Endothelial cell of umbilical vein (primary cell): ENCODE results near the gene ACTG1. TPM values are rescaled to one million over a fixed set of nuclear protein-coding genes. Genes with fewer than 3 reads are reported as not detected.

ENCODE experiments used
- BruUV-seq: library from RNA; stranded (reverse); fragments of 400-500 nt; replicated peaks from 2 replicates; lab custom pipeline; 2021; lab: Mats Ljungman, UMichigan
- CTCF ChIA-PET: fragments of 300-600, 350-600 bp; sonication (Branson Sonifier 250); formaldehyde crosslinking; loops from one replicate; lab custom pipeline; 2021; ENCODE audit warnings: antibody characterized with exemption, inconsistent platforms; lab: Charles Lee
- POLR2A ChIA-PET: fragments of 300-600, 350-600 bp; sonication (Branson Sonifier 250); formaldehyde crosslinking; loops from one replicate; lab custom pipeline; 2021; ENCODE audit warnings: antibody characterized with exemption, inconsistent platforms; lab: Charles Lee
- DNase-seq: peaks from one replicate; pipeline ENCODE4 v3.0.0-alpha.2; 2011; ENCODE audit warnings: low read depth, low spot score
- FAIRE-seq: peaks from 2 replicates; lab custom pipeline; 2011; peaks lifted over from hg19 to GRCh38; lab: Jason Lieb, UNC
- H2AFZ ChIP-seq: 2 replicates; pipeline ENCODE4 v1.6.0; 2012; ENCODE audit warnings: low read depth, low read length, control low read depth, inconsistent platforms
- H3K27ac ChIP-seq: 2 replicates; pipeline ENCODE4 v1.5.1; 2011; ENCODE audit warnings: low read depth, mild to moderate bottlenecking, control low read depth, low read length, moderate library complexity; ENCODE audit not compliant: insufficient read depth
- H3K27me3 ChIP-seq, 2 experiments: 2 replicates each; pipeline versions ENCODE4 v1.6.0 to v1.6.1; 2011; ENCODE audit warnings: low read length in 2 of 2, mixed read lengths in 1 of 2; ENCODE audit not compliant: control insufficient read depth in 2 of 2, insufficient read depth in 2 of 2
- H3K36me3 ChIP-seq, 2 experiments: 2 replicates in 1 of 2; 3 replicates in 1 of 2; pipeline ENCODE4 v1.5.1; 2011; ENCODE audit warnings: low read length in 2 of 2, mild to moderate bottlenecking in 1 of 2, moderate library complexity in 1 of 2; ENCODE audit not compliant: control insufficient read depth in 2 of 2, insufficient read depth in 2 of 2; ENCODE audit errors: extremely low read depth in 1 of 2
- H3K4me1 ChIP-seq: 3 replicates; pipeline ENCODE4 v1.5.1; 2011; ENCODE audit warnings: mild to moderate bottlenecking, low read length; ENCODE audit not compliant: control insufficient read depth, insufficient read depth; ENCODE audit errors: extremely low read depth
- H3K4me2 ChIP-seq: 2 replicates; pipeline ENCODE4 v1.6.1; 2011; ENCODE audit warnings: low read length, control low read depth, mixed read lengths; ENCODE audit not compliant: insufficient read depth
- H3K4me3 ChIP-seq, 3 experiments: fragments of 200-600 bp in 1 of 3; sonication (generic), shearing (Covaris generic) in 1 of 3; replicated peaks in 1 of 3; 2 replicates each; pipeline ENCODE4 v1.5.1; 2011 to 2016; ENCODE audit warnings: control low read depth in 3 of 3, low read length in 3 of 3, mild to moderate bottlenecking in 2 of 3, inconsistent platforms in 1 of 3, low read depth in 1 of 3, moderate library complexity in 1 of 3; ENCODE audit not compliant: insufficient read depth in 1 of 3
- H3K79me2 ChIP-seq: 2 replicates; pipeline ENCODE4 v1.6.0; 2012; ENCODE audit warnings: low read length, inconsistent platforms; ENCODE audit not compliant: control insufficient read depth, insufficient read depth
- H3K9ac ChIP-seq: replicated peaks from 2 replicates; pipeline ENCODE3; 2011; ENCODE audit warnings: low read length, control low read depth; ENCODE audit not compliant: insufficient read depth; ENCODE audit errors: extremely low read depth
- H3K9me1 ChIP-seq: replicated peaks from 3 replicates; pipeline ENCODE4 v1.6.0; 2011; ENCODE audit warnings: mild to moderate bottlenecking, low read length; ENCODE audit not compliant: control insufficient read depth, insufficient read depth; ENCODE audit errors: extremely low read depth
- H3K9me3 ChIP-seq: replicated peaks from 2 replicates; pipeline ENCODE4 v1.5.1; 2012; ENCODE audit warnings: low read length, inconsistent platforms; ENCODE audit not compliant: control insufficient read depth, insufficient read depth
- H4K20me1 ChIP-seq: replicated peaks from 2 replicates; pipeline ENCODE3; 2011; ENCODE audit warnings: mild to moderate bottlenecking, low read length; ENCODE audit not compliant: control insufficient read depth, insufficient read depth; ENCODE audit errors: extremely low read depth
- EZH2 ChIP-seq: IDR thresholded peaks from 2 replicates; pipeline ENCODE4 v1.6.1; 2012; ENCODE audit warnings: borderline replicate concordance, low read depth, mild to moderate bottlenecking, moderate library complexity, low read length, inconsistent platforms; ENCODE audit not compliant: severe bottlenecking
- FOS ChIP-seq: IDR thresholded peaks from 2 replicates; pipeline ENCODE4 v1.6.1; 2011; ENCODE audit warnings: mild to moderate bottlenecking, low read length, moderate library complexity, borderline replicate concordance; ENCODE audit not compliant: insufficient read depth
- GATA2 ChIP-seq: IDR thresholded peaks from 2 replicates; pipeline ENCODE4 v1.7.0; 2011; ENCODE audit warnings: low read depth, mild to moderate bottlenecking, moderate library complexity, mixed read lengths, low read length; ENCODE audit not compliant: insufficient read length, insufficient read depth
- JUN ChIP-seq: IDR thresholded peaks from 2 replicates; pipeline ENCODE4 v1.6.1; 2011; ENCODE audit warnings: borderline replicate concordance, low read depth; ENCODE audit not compliant: insufficient read length, insufficient read depth
- MYC ChIP-seq: IDR thresholded peaks from one replicate; pipeline ENCODE4 v1.6.1; 2011; ENCODE audit warnings: mild to moderate bottlenecking, low read depth, low read length
- POLR2A ChIP-seq: IDR thresholded peaks from 2 replicates; pipeline ENCODE4 v1.6.1; 2012; ENCODE audit warnings: low read depth, mild to moderate bottlenecking, control low read depth, low read length
- POLR2AphosphoS5 ChIP-seq: IDR thresholded peaks from 2 replicates; pipeline ENCODE4 v1.6.1; 2012; ENCODE audit warnings: low read depth, mild to moderate bottlenecking, control low read depth, low read length, moderate library complexity; ENCODE audit not compliant: insufficient read depth
- dilution Hi-C: fragments of 300-500 bp; cut with MboI; formaldehyde crosslinking; loops from one replicate; pipeline ENCODE4 v1.15.0; 2019; ENCODE audit warnings: low sequenced_read_pairs; ENCODE audit not compliant: extremely low pct_ligation_motif_present
- intact Hi-C: fragments of 100-400 bp; cut with micrococcal nuclease; formaldehyde crosslinking; loops from one replicate; pipeline ENCODE4 v1.10.0; 2022
- polyA plus RNA-seq, 4 experiments: library from polyadenylated mRNA; depleted of rRNA in 3 of 4; stranded (reverse) in 3 of 4; unstranded in 1 of 4; fragments of >200 nt; gene quantifications; 2 replicates each; pipeline versions ENCODE4 v1.2.1 to v1.2.3, GENCODE V29; 2011 to 2012; ENCODE audit warnings: missing spikeins in 1 of 4
- total RNA-seq: library from RNA; stranded (reverse); gene quantifications from 2 replicates; pipeline ENCODE4 v1.2.3, GENCODE V29; 2021
- TF ChIP-seq, protein P1 (sequence below), 2 donors: IDR thresholded peaks; 1 replicate in 1 of 2; 2 replicates in 1 of 2; pipeline ENCODE4 v1.5.1; 2011; ENCODE audit warnings: low read length in 2 of 2, mild to moderate bottlenecking in 2 of 2, moderate library complexity in 2 of 2, control low read depth in 1 of 2, inconsistent platforms in 1 of 2, low read depth in 1 of 2; ENCODE audit not compliant: insufficient read depth in 1 of 2; ENCODE audit errors: extremely low read depth in 1 of 2
- TF ChIP-seq, protein P2 (sequence below): IDR thresholded peaks from 2 replicates; pipeline ENCODE4 v1.6.1; 2011; ENCODE audit not compliant: insufficient read depth, insufficient read length

The ACTG1 gene
- total and polyA plus RNA-seq, 2 donors (not counting 3 experiments of a cell fraction or from before 2014, with no cell fraction given): 6,127 to 10,663 TPM

DNA sequence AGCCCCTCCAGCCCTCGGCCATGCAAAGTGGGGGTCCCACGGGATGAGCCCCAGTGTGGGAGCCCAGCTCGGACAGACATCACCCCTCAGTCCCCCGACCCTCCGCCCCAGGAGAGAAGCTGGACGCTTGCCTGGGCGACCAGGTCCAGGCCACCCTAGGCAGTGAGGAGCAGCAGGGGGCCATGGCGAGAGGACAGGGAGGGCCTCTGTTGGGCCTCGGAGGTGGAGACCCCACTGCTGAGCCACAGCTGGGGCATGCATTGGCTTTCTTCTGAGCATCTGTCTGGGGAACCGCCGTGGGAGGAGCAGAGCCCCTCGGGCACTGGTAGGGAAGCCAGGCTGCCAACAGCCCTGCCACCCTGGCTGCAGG is 13.0 kb downstream of the ACTG1 start:
- FAIRE-seq: no peak
- Histone ChIP-seq H3K79me2 (no peaks in the 10 kb centered on the region), H3K36me3 (no peaks in the 10 kb centered on the region), H3K27ac (no peak overlapping the region), H3K4me1 (no peaks in the 10 kb centered on the region), H3K27me3 (peaks cover 3 to 4% of the 10 kb centered on the region in 2 experiments), H3K4me2 (no peak overlapping the region), H3K9me1 (no peaks in the 10 kb centered on the region), H3K9ac (no peak overlapping the region), H4K20me1 (no peaks in the 10 kb centered on the region), H2AFZ (no peak overlapping the region), H3K9me3 (no peaks in the 10 kb centered on the region), H3K4me3 (no peak overlapping the region)
- intact Hi-C loops: no loop called here
- BruUV-seq: no TSS peak
- CTCF ChIA-PET: interaction anchor here (1.0 to 1.1 kb wide), 3 partner anchors 8 to 19 kb away, joined by 3 read pairs; no protein-coding TSS in a partner anchor
- dilution Hi-C loops: no loop called here
- POLR2A ChIA-PET: no interaction called here
- DNase-seq: no peak
- no peak for TF ChIP-seq MYC

DNA sequence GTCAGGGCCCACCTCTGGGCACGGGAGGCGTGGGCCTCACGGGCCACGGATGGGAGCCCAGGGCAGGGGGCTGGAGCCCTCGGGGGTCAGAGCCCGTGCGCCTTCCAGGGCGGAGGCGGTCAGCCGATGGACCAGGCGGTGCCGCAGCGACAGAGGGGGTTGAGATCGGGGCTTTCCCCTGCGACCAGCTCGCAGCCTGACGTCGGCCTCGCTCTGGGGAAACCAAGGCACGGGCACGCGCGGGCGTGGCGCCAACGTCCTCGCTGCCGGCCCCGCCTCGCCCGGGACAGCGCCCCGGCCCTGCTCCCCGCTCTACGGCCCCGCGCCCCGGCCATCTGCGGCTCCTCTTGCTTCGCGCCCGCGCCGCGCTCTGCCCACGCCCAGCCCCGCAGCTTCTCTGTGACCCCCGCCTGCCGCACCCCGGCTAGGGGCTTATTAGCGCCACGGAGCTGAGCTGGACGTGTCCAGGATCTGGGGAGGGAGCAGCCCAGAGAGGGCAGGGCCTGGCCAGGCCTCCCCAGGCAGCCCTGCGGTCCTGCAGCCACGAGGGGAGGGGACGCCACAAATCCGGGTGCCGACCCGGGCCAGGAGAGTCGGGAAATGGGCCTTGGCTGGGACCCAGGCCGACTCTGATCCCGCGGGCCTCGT is 13.5 kb downstream of the ACTG1 start:
- dilution Hi-C loops: no loop called here
- POLR2A ChIA-PET: interaction anchor here (0.7 kb wide), 1 partner anchor 189 kb away, joined by 8 read pairs; no protein-coding TSS in a partner anchor
- no peak for FAIRE-seq

More for the DNA sequence above, 13.5 kb downstream of the ACTG1 start:
- H3K27ac ChIP-seq: no peak overlapping the region
- H2AFZ ChIP-seq: no peak overlapping the region
- H3K9ac ChIP-seq: no peak overlapping the region
- H3K9me3 ChIP-seq: no peaks in the 10 kb centered on the region
- CTCF ChIA-PET: interaction anchor here (1.1 kb wide), 1 partner anchor 8 kb away, joined by 3 read pairs; no protein-coding TSS in a partner anchor
- H3K27me3 ChIP-seq: peaks cover 4 to 6% of the 10 kb centered on the region in 2 experiments
- intact Hi-C loops: no loop called here
- no peaks in the 10 kb centered on the region for H3K9me1 ChIP-seq
- H3K4me3 ChIP-seq: no peak overlapping the region
- no peak overlapping the region for H3K4me2 ChIP-seq
- no TSS peak for BruUV-seq
- DNase-seq: no peak
- H3K4me1 ChIP-seq: no peaks in the 10 kb centered on the region
- H3K36me3 ChIP-seq: no peaks in the 10 kb centered on the region
- TF ChIP-seq, protein P1, sequence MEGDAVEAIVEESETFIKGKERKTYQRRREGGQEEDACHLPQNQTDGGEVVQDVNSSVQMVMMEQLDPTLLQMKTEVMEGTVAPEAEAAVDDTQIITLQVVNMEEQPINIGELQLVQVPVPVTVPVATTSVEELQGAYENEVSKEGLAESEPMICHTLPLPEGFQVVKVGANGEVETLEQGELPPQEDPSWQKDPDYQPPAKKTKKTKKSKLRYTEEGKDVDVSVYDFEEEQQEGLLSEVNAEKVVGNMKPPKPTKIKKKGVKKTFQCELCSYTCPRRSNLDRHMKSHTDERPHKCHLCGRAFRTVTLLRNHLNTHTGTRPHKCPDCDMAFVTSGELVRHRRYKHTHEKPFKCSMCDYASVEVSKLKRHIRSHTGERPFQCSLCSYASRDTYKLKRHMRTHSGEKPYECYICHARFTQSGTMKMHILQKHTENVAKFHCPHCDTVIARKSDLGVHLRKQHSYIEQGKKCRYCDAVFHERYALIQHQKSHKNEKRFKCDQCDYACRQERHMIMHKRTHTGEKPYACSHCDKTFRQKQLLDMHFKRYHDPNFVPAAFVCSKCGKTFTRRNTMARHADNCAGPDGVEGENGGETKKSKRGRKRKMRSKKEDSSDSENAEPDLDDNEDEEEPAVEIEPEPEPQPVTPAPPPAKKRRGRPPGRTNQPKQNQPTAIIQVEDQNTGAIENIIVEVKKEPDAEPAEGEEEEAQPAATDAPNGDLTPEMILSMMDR (IDR thresholded peaks at IDR 0.05; ENCODE audit: extremely low read depth in 1 of 2, insufficient read depth in 1 of 2, low read depth in 1 of 2, low read length in 2 of 2): no peak
- TF ChIP-seq POLR2A: no peak
- TF ChIP-seq, protein P2, sequence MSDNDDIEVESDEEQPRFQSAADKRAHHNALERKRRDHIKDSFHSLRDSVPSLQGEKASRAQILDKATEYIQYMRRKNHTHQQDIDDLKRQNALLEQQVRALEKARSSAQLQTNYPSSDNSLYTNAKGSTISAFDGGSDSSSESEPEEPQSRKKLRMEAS: no peak
- no peak for TF ChIP-seq POLR2AphosphoS5
- TF ChIP-seq GATA2: no peak
- no peak for TF ChIP-seq EZH2
- TF ChIP-seq MYC: no peak
- no peak for TF ChIP-seq FOS
- no peak for TF ChIP-seq JUN
- no peaks in the 10 kb centered on the region for H4K20me1 ChIP-seq
- no peaks in the 10 kb centered on the region for H3K79me2 ChIP-seq
